MM.1S (cell line): ENCODE results near the gene FAM117A.

Experiments
- EZH2 ChIP-seq: fragments of 300-600 bp; sonication (generic); optimal IDR thresholded peaks from 2 replicates; pipeline ENCODE3; 2017; ENCODE audit warnings: low read depth, mild to moderate bottlenecking, antibody characterized with exemption, low read length, mixed read lengths
- TF ChIP-seq, protein P1 (sequence below): fragments of 300-600 bp; sonication (generic); IDR thresholded peaks from 2 replicates; pipeline ENCODE4 v1.5.1; 2016; ENCODE audit warnings: antibody characterized with exemption, low read length, mixed read lengths

DNA sequence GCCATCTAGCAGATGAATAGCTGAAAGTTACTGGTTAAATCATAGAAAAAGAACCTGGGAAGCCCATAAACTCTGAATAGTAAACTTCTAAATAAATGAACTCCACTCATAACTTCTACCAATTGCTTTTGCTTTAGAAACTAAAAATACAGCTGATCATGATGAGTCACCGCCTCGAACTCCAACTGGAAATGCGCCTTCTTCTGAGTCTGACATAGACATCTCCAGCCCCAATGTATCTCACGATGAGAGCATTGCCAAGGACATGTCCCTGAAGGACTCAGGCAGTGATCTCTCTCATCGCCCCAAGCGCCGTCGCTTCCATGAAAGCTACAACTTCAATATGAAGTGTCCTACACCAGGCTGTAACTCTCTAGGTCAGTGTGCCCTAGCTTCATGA lies 34.3 kb upstream of the FAM117A start:
- TF ChIP-seq, protein P1, sequence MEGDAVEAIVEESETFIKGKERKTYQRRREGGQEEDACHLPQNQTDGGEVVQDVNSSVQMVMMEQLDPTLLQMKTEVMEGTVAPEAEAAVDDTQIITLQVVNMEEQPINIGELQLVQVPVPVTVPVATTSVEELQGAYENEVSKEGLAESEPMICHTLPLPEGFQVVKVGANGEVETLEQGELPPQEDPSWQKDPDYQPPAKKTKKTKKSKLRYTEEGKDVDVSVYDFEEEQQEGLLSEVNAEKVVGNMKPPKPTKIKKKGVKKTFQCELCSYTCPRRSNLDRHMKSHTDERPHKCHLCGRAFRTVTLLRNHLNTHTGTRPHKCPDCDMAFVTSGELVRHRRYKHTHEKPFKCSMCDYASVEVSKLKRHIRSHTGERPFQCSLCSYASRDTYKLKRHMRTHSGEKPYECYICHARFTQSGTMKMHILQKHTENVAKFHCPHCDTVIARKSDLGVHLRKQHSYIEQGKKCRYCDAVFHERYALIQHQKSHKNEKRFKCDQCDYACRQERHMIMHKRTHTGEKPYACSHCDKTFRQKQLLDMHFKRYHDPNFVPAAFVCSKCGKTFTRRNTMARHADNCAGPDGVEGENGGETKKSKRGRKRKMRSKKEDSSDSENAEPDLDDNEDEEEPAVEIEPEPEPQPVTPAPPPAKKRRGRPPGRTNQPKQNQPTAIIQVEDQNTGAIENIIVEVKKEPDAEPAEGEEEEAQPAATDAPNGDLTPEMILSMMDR, result no peak
- no peak for TF ChIP-seq EZH2
